ENCODE data around the gene STBD1.
A peak's percentile ranks its signal among the peaks of the same experiment; 100 is the strongest.

STBD1 gene

GRCh38 chr4:76305971-76306881, at the start of gene STBD1:
Gene STBD1, plus strand, starts transcription at chr4:76306733. Its CDS starts 37 bp downstream, at chr4:76306770.
- Histone ChIP-seq H3K36me3 (ENCODE audit: insufficient read depth, low read depth, low read length) (peaks cover 7% of the 10 kb centered on the region), H3K4me3 (ENCODE audit: low read length) (peak within 1 kb of the TSS; percentile 96), H3K4me1 (ENCODE audit: insufficient read depth, low read length) (peaks cover 4% of the 10 kb centered on the region; the same call in 1 of the 2 replicates), H3K27ac (ENCODE audit: low read length) (no peak within 1 kb of the TSS), H3K9me3 (ENCODE audit: insufficient read depth, low read depth, low read length) (no peaks in the 10 kb centered on the region), H3K9ac (ENCODE audit: low read depth, low read length) (peak within 1 kb of the TSS; percentile 81), H3K27me3 (ENCODE audit: insufficient read depth, low read length) (peaks cover 45% of the 10 kb centered on the region)

GRCh38 chr4:76256968-76257367, 49.6 kb upstream of the STBD1 start:
- H3K27me3 ChIP-seq (ENCODE audit: insufficient read depth, low read length) = peaks cover 28% of the 10 kb centered on the region
- no peak overlapping the region for H3K27ac ChIP-seq (ENCODE audit: low read length)
- H3K9ac ChIP-seq (ENCODE audit: low read depth, low read length) = no peak overlapping the region
- no peak overlapping the region for H3K4me3 ChIP-seq (ENCODE audit: low read length)
- H3K9me3 ChIP-seq (ENCODE audit: insufficient read depth, low read depth, low read length) = no peaks in the 10 kb centered on the region
- no peaks in the 10 kb centered on the region for H3K36me3 ChIP-seq (ENCODE audit: insufficient read depth, low read depth, low read length)
- no peaks in the 10 kb centered on the region for H3K4me1 ChIP-seq (ENCODE audit: insufficient read depth, low read length)

GRCh38 chr4:76257824-76258223, 48.7 kb upstream of the STBD1 start:
- Histone ChIP-seq H3K9ac (ENCODE audit: low read depth, low read length) (no peak overlapping the region), H3K4me3 (ENCODE audit: low read length) (no peak overlapping the region), H3K9me3 (ENCODE audit: insufficient read depth, low read depth, low read length) (no peaks in the 10 kb centered on the region), H3K27ac (ENCODE audit: low read length) (no peak overlapping the region), H3K36me3 (ENCODE audit: insufficient read depth, low read depth, low read length) (no peaks in the 10 kb centered on the region), H3K27me3 (ENCODE audit: insufficient read depth, low read length) (peaks cover 20% of the 10 kb centered on the region), H3K4me1 (ENCODE audit: insufficient read depth, low read length) (no peaks in the 10 kb centered on the region)

GRCh38 chr4:76260571-76260970, 46.0 kb upstream of the STBD1 start:
- H3K4me3 ChIP-seq (ENCODE audit: low read length) = no peak overlapping the region
- no peaks in the 10 kb centered on the region for H3K9me3 ChIP-seq (ENCODE audit: insufficient read depth, low read depth, low read length)
- no peak overlapping the region for H3K27ac ChIP-seq (ENCODE audit: low read length)
- no peaks in the 10 kb centered on the region for H3K27me3 ChIP-seq (ENCODE audit: insufficient read depth, low read length)
- no peaks in the 10 kb centered on the region for H3K36me3 ChIP-seq (ENCODE audit: insufficient read depth, low read depth, low read length)
- no peak overlapping the region for H3K9ac ChIP-seq (ENCODE audit: low read depth, low read length)
- H3K4me1 ChIP-seq (ENCODE audit: insufficient read depth, low read length) = no peaks in the 10 kb centered on the region

- Histone ChIP-seq H3K36me3 (ENCODE audit: insufficient read depth, low read depth, low read length) (no peaks in the 10 kb centered on the region), H3K27ac (ENCODE audit: low read length) (no peak overlapping the region), H3K4me1 (ENCODE audit: insufficient read depth, low read length) (no peaks in the 10 kb centered on the region), H3K9ac (ENCODE audit: low read depth, low read length) (no peak overlapping the region), H3K4me3 (ENCODE audit: low read length) (no peak overlapping the region), H3K27me3 (ENCODE audit: insufficient read depth, low read length) (no peaks in the 10 kb centered on the region), H3K9me3 (ENCODE audit: insufficient read depth, low read depth, low read length) (no peaks in the 10 kb centered on the region)
Measured at GRCh38 chr4:76265631-76266218, 40.8 kb upstream of the STBD1 start.

- no peaks in the 10 kb centered on the region for H3K27me3 ChIP-seq (ENCODE audit: insufficient read depth, low read length)
- no peak overlapping the region for H3K27ac ChIP-seq (ENCODE audit: low read length)
- no peaks in the 10 kb centered on the region for H3K4me1 ChIP-seq (ENCODE audit: insufficient read depth, low read length)
- H3K9ac ChIP-seq (ENCODE audit: low read depth, low read length) = no peak overlapping the region
- H3K36me3 ChIP-seq (ENCODE audit: insufficient read depth, low read depth, low read length) = no peaks in the 10 kb centered on the region
- no peak overlapping the region for H3K4me3 ChIP-seq (ENCODE audit: low read length)
- H3K9me3 ChIP-seq (ENCODE audit: insufficient read depth, low read depth, low read length) = no peaks in the 10 kb centered on the region
Measured at GRCh38 chr4:76266627-76267026, 39.9 kb upstream of the STBD1 start.

- H3K4me3 ChIP-seq (ENCODE audit: low read length) = no peak overlapping the region
- no peaks in the 10 kb centered on the region for H3K9me3 ChIP-seq (ENCODE audit: insufficient read depth, low read depth, low read length)
- no peaks in the 10 kb centered on the region for H3K4me1 ChIP-seq (ENCODE audit: insufficient read depth, low read length)
- no peaks in the 10 kb centered on the region for H3K27me3 ChIP-seq (ENCODE audit: insufficient read depth, low read length)
- no peaks in the 10 kb centered on the region for H3K36me3 ChIP-seq (ENCODE audit: insufficient read depth, low read depth, low read length)
- no peak overlapping the region for H3K27ac ChIP-seq (ENCODE audit: low read length)
- no peak overlapping the region for H3K9ac ChIP-seq (ENCODE audit: low read depth, low read length)
Measured at GRCh38 chr4:76267811-76268210, 38.7 kb upstream of the STBD1 start.

GRCh38 chr4:76270244-76271175, 36.0 kb upstream of the STBD1 start:
- Histone ChIP-seq H3K4me1 (ENCODE audit: insufficient read depth, low read length) (no peaks in the 10 kb centered on the region), H3K9me3 (ENCODE audit: insufficient read depth, low read depth, low read length) (no peaks in the 10 kb centered on the region), H3K27ac (ENCODE audit: low read length) (no peak overlapping the region), H3K36me3 (ENCODE audit: insufficient read depth, low read depth, low read length) (no peaks in the 10 kb centered on the region), H3K27me3 (ENCODE audit: insufficient read depth, low read length) (no peaks in the 10 kb centered on the region), H3K4me3 (ENCODE audit: low read length) (no peak overlapping the region), H3K9ac (ENCODE audit: low read depth, low read length) (no peak overlapping the region)

- Histone ChIP-seq H3K36me3 (ENCODE audit: insufficient read depth, low read depth, low read length) (no peaks in the 10 kb centered on the region), H3K4me3 (ENCODE audit: low read length) (no peak overlapping the region), H3K9me3 (ENCODE audit: insufficient read depth, low read depth, low read length) (no peaks in the 10 kb centered on the region), H3K27ac (ENCODE audit: low read length) (no peak overlapping the region), H3K27me3 (ENCODE audit: insufficient read depth, low read length) (no peaks in the 10 kb centered on the region), H3K4me1 (ENCODE audit: insufficient read depth, low read length) (no peaks in the 10 kb centered on the region), H3K9ac (ENCODE audit: low read depth, low read length) (no peak overlapping the region)
Measured at GRCh38 chr4:76271248-76271647, 35.3 kb upstream of the STBD1 start.

- H3K9ac ChIP-seq (ENCODE audit: low read depth, low read length) = no peak overlapping the region
- H3K36me3 ChIP-seq (ENCODE audit: insufficient read depth, low read depth, low read length) = no peaks in the 10 kb centered on the region
- no peak overlapping the region for H3K4me3 ChIP-seq (ENCODE audit: low read length)
- no peak overlapping the region for H3K27ac ChIP-seq (ENCODE audit: low read length)
- no peaks in the 10 kb centered on the region for H3K27me3 ChIP-seq (ENCODE audit: insufficient read depth, low read length)
- H3K9me3 ChIP-seq (ENCODE audit: insufficient read depth, low read depth, low read length) = no peaks in the 10 kb centered on the region
- H3K4me1 ChIP-seq (ENCODE audit: insufficient read depth, low read length) = no peaks in the 10 kb centered on the region
Measured at GRCh38 chr4:76272073-76272472, 34.5 kb upstream of the STBD1 start.

GRCh38 chr4:76272582-76272981, 34.0 kb upstream of the STBD1 start:
- Histone ChIP-seq H3K4me1 (ENCODE audit: insufficient read depth, low read length) (no peaks in the 10 kb centered on the region), H3K4me3 (ENCODE audit: low read length) (no peak overlapping the region), H3K36me3 (ENCODE audit: insufficient read depth, low read depth, low read length) (no peaks in the 10 kb centered on the region), H3K27ac (ENCODE audit: low read length) (no peak overlapping the region), H3K27me3 (ENCODE audit: insufficient read depth, low read length) (no peaks in the 10 kb centered on the region), H3K9me3 (ENCODE audit: insufficient read depth, low read depth, low read length) (no peaks in the 10 kb centered on the region), H3K9ac (ENCODE audit: low read depth, low read length) (no peak overlapping the region)

All from iPS-20b (cell line).